WTC11 (cell line): ENCODE measurements around the gene PROC. TPM values are rescaled to one million over a fixed set of nuclear protein-coding genes. Genes with fewer than 3 reads are reported as not detected.
"Not testable (repeated sequence)": the region's sequence is repeated elsewhere in the genome, so short reads cannot be mapped to it uniquely, and the experiment has no call there.

Source experiments
- ATAC-seq: fragments of 200-7000 bp; cut with Tn5 transposase; 2 replicates; pipeline ENCODE4 v1.10.0; 2021; ENCODE audit warnings: mild to moderate bottlenecking, moderate library complexity
- CTCF ChIA-PET: fragments of 300-600 bp; sonication (Branson Sonifier 250); formaldehyde crosslinking; loops from one replicate; lab custom pipeline; 2021; ENCODE audit warnings: antibody characterized with exemption; lab: Charles Lee
- POLR2A ChIA-PET: fragments of 350-600 bp; sonication (Branson Sonifier 250); formaldehyde crosslinking; loops from one replicate; lab custom pipeline; 2021; ENCODE audit warnings: antibody characterized with exemption; lab: Charles Lee
- DNase-seq: peaks from one replicate; pipeline ENCODE4 v3.0.0; 2021; ENCODE audit warnings: low spot score
- H3K27ac Mint-ChIP-seq: 2 replicates; pipeline ENCODE4 v1.8.0; 2021; ENCODE audit warnings: mixed read lengths
- H3K27me3 Mint-ChIP-seq: 2 replicates; pipeline ENCODE4 v1.8.0; 2021; ENCODE audit warnings: low read depth, mild to moderate bottlenecking, moderate library complexity, mixed read lengths
- H3K36me3 Mint-ChIP-seq: 2 replicates; pipeline ENCODE4 v1.8.0; 2021; ENCODE audit warnings: mixed read lengths
- H3K4me1 Mint-ChIP-seq: 2 replicates; pipeline ENCODE4 v1.8.0; 2022; ENCODE audit warnings: mixed read lengths
- H3K4me3 Mint-ChIP-seq: 2 replicates; pipeline ENCODE4 v1.8.0; 2021; ENCODE audit warnings: mild to moderate bottlenecking, moderate library complexity, mixed read lengths
- H3K9me3 Mint-ChIP-seq: 2 replicates; pipeline ENCODE4 v1.8.0; 2021; ENCODE audit warnings: mixed read lengths
- CBFB ChIP-seq: sonication (generic); formaldehyde crosslinking; IDR thresholded peaks from 2 replicates; pipeline ENCODE4 v1.8.1; 2022; ENCODE audit warnings: mild to moderate bottlenecking, low read depth, missing genetic modification reagents
- CTCF ChIP-seq: fragments of 200-600 bp; IDR thresholded peaks from 2 replicates; pipeline ENCODE4 v1.8.0; 2022; ENCODE audit warnings: antibody characterized with exemption
- E2F5 ChIP-seq: sonication (generic); formaldehyde crosslinking; IDR thresholded peaks from 2 replicates; pipeline ENCODE4 v1.8.1; 2022; ENCODE audit warnings: mild to moderate bottlenecking, moderate library complexity, missing genetic modification reagents
- ELF4 ChIP-seq: sonication (generic); formaldehyde crosslinking; IDR thresholded peaks from 2 replicates; pipeline ENCODE4 v1.8.1; 2022; ENCODE audit warnings: low read depth, mild to moderate bottlenecking, moderate library complexity, missing genetic modification reagents
- ESRRA ChIP-seq: sonication (generic); formaldehyde crosslinking; IDR thresholded peaks from 2 replicates; pipeline ENCODE4 v1.8.1; 2022; ENCODE audit warnings: mild to moderate bottlenecking, missing genetic modification reagents, borderline replicate concordance
- GTF2I ChIP-seq: fragments of 250-450 bp; sonication (Bioruptor Pico); conservative IDR thresholded peaks from 2 replicates; pipeline ENCODE4 v1.4.0; 2021; ENCODE audit warnings: mild to moderate bottlenecking
- KAT7 ChIP-seq: sonication (generic); formaldehyde crosslinking; IDR thresholded peaks from 2 replicates; pipeline ENCODE4 v1.8.1; 2023; ENCODE audit warnings: missing genetic modification reagents, mild to moderate bottlenecking, borderline replicate concordance
- MLX ChIP-seq: sonication (generic); formaldehyde crosslinking; IDR thresholded peaks from 2 replicates; pipeline ENCODE4 v1.8.1; 2023; ENCODE audit warnings: mild to moderate bottlenecking, missing genetic modification reagents, moderate library complexity
- MXD4 ChIP-seq: fragments of 250-450 bp; sonication (Bioruptor Pico); IDR thresholded peaks from 2 replicates; pipeline ENCODE4 v1.8.0; 2021; ENCODE audit warnings: mild to moderate bottlenecking, moderate library complexity, borderline replicate concordance
- NFATC4 ChIP-seq: fragments of 250-450 bp; sonication (Bioruptor Pico); IDR thresholded peaks from 2 replicates; pipeline ENCODE4 v1.9.0; 2021; ENCODE audit warnings: mild to moderate bottlenecking
- NFE2L1 ChIP-seq: sonication (generic); formaldehyde crosslinking; IDR thresholded peaks from 2 replicates; pipeline ENCODE4 v1.8.1; 2023; ENCODE audit warnings: missing genetic modification reagents
- PRDM15 ChIP-seq: sonication (generic); formaldehyde crosslinking; IDR thresholded peaks from 2 replicates; pipeline ENCODE4 v1.8.0; 2022; ENCODE audit warnings: missing genetic modification reagents
- PREB ChIP-seq: sonication (generic); formaldehyde crosslinking; IDR thresholded peaks from 2 replicates; pipeline ENCODE4 v1.8.1; 2022; ENCODE audit warnings: mild to moderate bottlenecking, missing genetic modification reagents, moderate library complexity, borderline replicate concordance
- PRRX2 ChIP-seq: fragments of 250-450 bp; sonication (Bioruptor Pico); IDR thresholded peaks from 2 replicates; pipeline ENCODE4 v1.8.0; 2021; ENCODE audit warnings: mild to moderate bottlenecking
- TCF7 ChIP-seq: sonication (generic); formaldehyde crosslinking; IDR thresholded peaks from 2 replicates; pipeline ENCODE4 v1.8.0; 2022; ENCODE audit warnings: mild to moderate bottlenecking, low read depth, missing genetic modification reagents, moderate library complexity
- ZBTB43 ChIP-seq: sonication (generic); formaldehyde crosslinking; IDR thresholded peaks from 2 replicates; pipeline ENCODE4 v1.8.1; 2023; ENCODE audit warnings: mild to moderate bottlenecking, missing genetic modification reagents
- ZNF121 ChIP-seq: sonication (generic); formaldehyde crosslinking; IDR thresholded peaks from 2 replicates; pipeline ENCODE4 v1.8.0; 2023; ENCODE audit warnings: missing genetic modification reagents
- ZNF138 ChIP-seq: sonication (generic); formaldehyde crosslinking; conservative IDR thresholded peaks from 2 replicates; pipeline ENCODE4 v1.8.1; 2022; ENCODE audit warnings: mild to moderate bottlenecking, moderate library complexity, missing genetic modification reagents
- ZNF232 ChIP-seq: sonication (generic); formaldehyde crosslinking; IDR thresholded peaks from 2 replicates; pipeline ENCODE4 v1.8.0; 2022; ENCODE audit warnings: mild to moderate bottlenecking, missing genetic modification reagents
- ZNF416 ChIP-seq: fragments of 250-450 bp; sonication (Bioruptor Pico); IDR thresholded peaks from 2 replicates; pipeline ENCODE4 v1.9.0; 2021; ENCODE audit warnings: mild to moderate bottlenecking, inconsistent platforms
- ZNF671 ChIP-seq: fragments of 250-450 bp; sonication (Bioruptor Pico); IDR thresholded peaks from 2 replicates; pipeline ENCODE4 v1.8.0; 2021; ENCODE audit warnings: mild to moderate bottlenecking
- total RNA-seq: library from RNA; stranded (reverse); gene quantifications from 3 replicates; pipeline ENCODE4 v1.2.3, GENCODE V29; 2021

Gene PROC
- total RNA-seq, 1 experiment from 2014 or later, result 0.59 TPM

GRCh38 chr2:127408807-127409099 is 9.5 kb upstream of the PROC start:
- POLR2A ChIA-PET, result interaction anchor here (0.6 to 1.4 kb wide), 2 partner anchors 14 to 64 kb away, joined by 5 to 6 read pairs; no protein-coding TSS in a partner anchor
- Mint-ChIP-seq H3K27ac (no peak overlapping the region), H3K4me1 (peaks cover 11% of the 10 kb centered on the region), H3K27me3 (peaks cover 10% of the 10 kb centered on the region), H3K36me3 (peaks cover 10% of the 10 kb centered on the region), H3K4me3 (peak overlapping the region; percentile 68), H3K9me3 (peaks cover 14% of the 10 kb centered on the region)
- no peak for ATAC-seq
- CTCF ChIA-PET, result interaction anchor here (0.5 to 1.9 kb wide), 3 partner anchors 14 to 74 kb away, joined by 3 to 9 read pairs (median 7); no protein-coding TSS in a partner anchor
- TF ChIP-seq ZNF138 (CRISPR knock-in tag), result no peak
- no peak for TF ChIP-seq ZNF121 (CRISPR knock-in tag)
- no peak for TF ChIP-seq E2F5 (CRISPR knock-in tag)
- TF ChIP-seq NFE2L1 (CRISPR knock-in tag), result no peak
- TF ChIP-seq ZNF671 (CRISPR knock-in tag), result no peak
- TF ChIP-seq PRRX2 (CRISPR knock-in tag), result no peak
- no peak for TF ChIP-seq MXD4 (CRISPR knock-in tag)
- TF ChIP-seq KAT7, result no peak
- no peak for TF ChIP-seq CTCF
- no peak for TF ChIP-seq ZNF416 (CRISPR knock-in tag)
- TF ChIP-seq, all 79 proteins: peak for 0
- no peak for DNase-seq

GRCh38 chr2:127409716-127410115 is 8.5 kb upstream of the PROC start:
- peaks cover 17% of the 10 kb centered on the region for H3K9me3 Mint-ChIP-seq
- H3K36me3 Mint-ChIP-seq, result peaks cover 12% of the 10 kb centered on the region
- DNase-seq, POLR2A ChIA-PET, H3K4me3 Mint-ChIP-seq, CTCF ChIA-PET, ATAC-seq, H3K27ac Mint-ChIP-seq: not testable (repeated sequence)
- peaks cover 19% of the 10 kb centered on the region for H3K27me3 Mint-ChIP-seq
- H3K4me1 Mint-ChIP-seq, result peaks cover 11% of the 10 kb centered on the region

- ChIA-PET CTCF (no interaction called here), POLR2A (no interaction called here)
- Mint-ChIP-seq H3K4me3 (no peak overlapping the region), H3K4me1 (peaks cover 7% of the 10 kb centered on the region), H3K9me3 (peaks cover 17% of the 10 kb centered on the region), H3K27me3 (peaks cover 31% of the 10 kb centered on the region), H3K36me3 (peaks cover 12% of the 10 kb centered on the region), H3K27ac (no peak overlapping the region)
- DNase-seq (no peak), ATAC-seq (no peak)
- TF ChIP-seq CBFB (CRISPR knock-in tag) (no peak), MXD4 (CRISPR knock-in tag) (no peak), ZNF232 (no peak), KAT7 (no peak), ZBTB43 (CRISPR knock-in tag) (no peak), PRDM15 (CRISPR knock-in tag) (no peak), ELF4 (no peak), ZNF121 (CRISPR knock-in tag) (no peak), PREB (CRISPR knock-in tag) (no peak), TCF7 (no peak), GTF2I (CRISPR knock-in tag) (no peak), E2F5 (CRISPR knock-in tag) (no peak), ESRRA (CRISPR knock-in tag) (no peak), MLX (CRISPR knock-in tag) (no peak), NFATC4 (CRISPR knock-in tag) (no peak)
Observed at GRCh38 chr2:127410871-127411652, 7.2 kb upstream of the PROC start.
